K562 (cell line): Measurements from ENCODE around the gene MTA2. TPM values are rescaled to one million over a fixed set of nuclear protein-coding genes. Genes with fewer than 3 reads are reported as not detected.

Source experiments
- ATAC-seq: fragments of 200-7000 bp; cut with Tn5 transposase; 3 replicates; pipeline ENCODE4 v1.9.1; 2020; ENCODE audit warnings: moderate library complexity
- BruUV-seq: library from RNA; stranded (reverse); fragments of 400-500 nt; replicated peaks from 2 replicates; lab custom pipeline; 2021; lab: Mats Ljungman, UMichigan
- CTCF ChIA-PET: fragments of 300-600 bp; formaldehyde crosslinking; extraction: SDS; loops from one replicate; lab custom pipeline; 2021; ENCODE audit warnings: low intra/inter-chr PET ratio; lab: Yijun Ruan, JAX
- POLR2A ChIA-PET: fragments of 300-600, 350-650 bp; sonication (Branson Sonifier 250); formaldehyde crosslinking; extraction: SDS; loops from one replicate; lab custom pipeline; 2021; ENCODE audit warnings: antibody characterized with exemption, inconsistent platforms; lab: Yijun Ruan, JAX
- DNase-seq, 4 experiments: peaks; one replicate each; pipeline versions ENCODE4 v3.0.0 to v3.0.0-alpha.2; 2011 to 2018; ENCODE audit warnings: low spot score in 3 of 4, mixed read lengths in 3 of 4; ENCODE audit errors: extremely low read depth in 1 of 4
- FAIRE-seq: peaks from 2 replicates; lab custom pipeline; 2011; peaks lifted over from hg19 to GRCh38; lab: Jason Lieb, UNC
- H2AFZ ChIP-seq: 2 replicates; pipeline ENCODE4 v1.6.0; 2011; ENCODE audit warnings: low read depth, low read length, control low read depth, inconsistent platforms
- H3K27ac ChIP-seq: fragments of 200-600 bp; 3 replicates; pipeline ENCODE4 v1.8.0; 2011; ENCODE audit warnings: low read depth, mild to moderate bottlenecking, control low read depth, inconsistent platforms, low read length, moderate library complexity, mixed read lengths; ENCODE audit errors: extremely low read depth
- H3K27me3 ChIP-seq, 2 experiments: fragments of 300-600 bp in 1 of 2; 2 replicates in 1 of 2; 3 replicates in 1 of 2; pipeline versions ENCODE4 v1.6.0 to v1.8.0; 2011; ENCODE audit warnings: inconsistent platforms in 2 of 2, low read length in 2 of 2, mild to moderate bottlenecking in 1 of 2, mixed read lengths in 1 of 2, moderate library complexity in 1 of 2; ENCODE audit not compliant: control insufficient read depth in 2 of 2, insufficient read depth in 2 of 2
- H3K36me3 ChIP-seq: fragments of 300-600 bp; 3 replicates; pipeline ENCODE4 v1.8.0; 2011; ENCODE audit warnings: mild to moderate bottlenecking, low read length, inconsistent platforms; ENCODE audit not compliant: control insufficient read depth, insufficient read depth
- H3K4me1 ChIP-seq, 2 experiments: fragments of 200-600 bp in 1 of 2; replicated peaks in 1 of 2; 2 replicates in 1 of 2; 3 replicates in 1 of 2; pipeline versions ENCODE4 v1.5.1 to v1.8.0; 2011; ENCODE audit warnings: inconsistent platforms in 2 of 2, low read length in 2 of 2, mild to moderate bottlenecking in 1 of 2, mixed read lengths in 1 of 2, moderate library complexity in 1 of 2; ENCODE audit not compliant: control insufficient read depth in 2 of 2, insufficient read depth in 2 of 2
- H3K4me2 ChIP-seq: 2 replicates; pipeline ENCODE4 v1.6.1; 2011; ENCODE audit warnings: low read length, control low read depth, inconsistent platforms, mixed read lengths; ENCODE audit not compliant: insufficient read depth
- H3K4me3 ChIP-seq: fragments of 200-600 bp; sonication (generic), shearing (Covaris generic); 2 replicates; pipeline ENCODE4 v1.5.1; 2016; ENCODE audit warnings: control low read depth, inconsistent platforms
- H3K79me2 ChIP-seq: fragments of 200-600 bp; 3 replicates; pipeline ENCODE4 v1.8.0; 2011; ENCODE audit warnings: low read length, inconsistent platforms; ENCODE audit not compliant: control insufficient read depth, insufficient read depth
- H3K9ac ChIP-seq, 2 experiments: 2 replicates each; pipeline versions ENCODE4 v1.6.0 to v1.6.1; 2011; ENCODE audit warnings: low read depth in 2 of 2, low read length in 2 of 2, control low read depth in 1 of 2, inconsistent platforms in 1 of 2, mild to moderate bottlenecking in 1 of 2, mixed read lengths in 1 of 2; ENCODE audit not compliant: insufficient read depth in 1 of 2
- H3K9me1 ChIP-seq: one replicate; pipeline ENCODE4 v1.6.0; 2011; ENCODE audit warnings: inconsistent platforms, mild to moderate bottlenecking, low read length, moderate library complexity; ENCODE audit not compliant: control insufficient read depth, insufficient read depth
- H3K9me3 ChIP-seq: replicated peaks from 2 replicates; pipeline ENCODE4 v1.5.1; 2011; ENCODE audit warnings: low read depth, low read length, inconsistent platforms; ENCODE audit not compliant: control insufficient read depth, insufficient read depth
- H4K20me1 ChIP-seq: replicated peaks from 2 replicates; pipeline ENCODE4 v1.6.1; 2011; ENCODE audit warnings: low read length, inconsistent platforms, mixed read lengths; ENCODE audit not compliant: control insufficient read depth, insufficient read depth
- BCOR ChIP-seq: fragments of 450-650 bp; IDR thresholded peaks from 2 replicates; pipeline ENCODE4 v1.6.1; 2016
- BRF1 ChIP-seq: IDR thresholded peaks from 3 replicates; pipeline ENCODE4 v1.6.1; 2011; ENCODE audit warnings: borderline replicate concordance, mild to moderate bottlenecking; ENCODE audit not compliant: insufficient read length; ENCODE audit errors: extremely low read depth
- BRF2 ChIP-seq: IDR thresholded peaks from 3 replicates; pipeline ENCODE4 v1.6.1; 2011; ENCODE audit warnings: borderline replicate concordance, mild to moderate bottlenecking; ENCODE audit not compliant: insufficient read length, insufficient read depth
- CBX1 ChIP-seq: sonication (generic); IDR thresholded peaks from 2 replicates; pipeline ENCODE4 v1.6.1; 2016; ENCODE audit warnings: antibody characterized with exemption, low read depth, mild to moderate bottlenecking
- CEBPB ChIP-seq: fragments of 450-650 bp; IDR thresholded peaks from 2 replicates; pipeline ENCODE4 v1.6.1; 2016; ENCODE audit warnings: missing genetic modification characterization, missing compliant biosample characterization
- FOS ChIP-seq: IDR thresholded peaks from 3 replicates; pipeline ENCODE4 v1.6.1; 2011; ENCODE audit not compliant: insufficient read length; ENCODE audit errors: extremely low read depth
- FOXJ3 ChIP-seq: sonication (generic); formaldehyde crosslinking; IDR thresholded peaks from 2 replicates; pipeline ENCODE4 v1.4.0; 2020; ENCODE audit warnings: mild to moderate bottlenecking, missing genetic modification reagents
- HDAC2 ChIP-seq: fragments of 450-650 bp; IDR thresholded peaks from 2 replicates; pipeline ENCODE4 v1.6.1; 2016; ENCODE audit warnings: mild to moderate bottlenecking
- HDGF ChIP-seq: fragments of 450-650 bp; IDR thresholded peaks from 2 replicates; pipeline ENCODE4 v1.6.1; 2016
- KDM1A ChIP-seq, 2 experiments: fragments of 450-650 bp; IDR thresholded peaks; 2 replicates each; pipeline ENCODE4 v1.6.1; 2016; ENCODE audit warnings: mild to moderate bottlenecking in 2 of 2
- NFXL1 ChIP-seq: fragments of 450-650 bp; formaldehyde crosslinking; IDR thresholded peaks from 2 replicates; pipeline ENCODE4 v1.4.0; 2021; ENCODE audit warnings: mild to moderate bottlenecking
- RAD51 ChIP-seq: fragments of 450-650 bp; IDR thresholded peaks from 2 replicates; pipeline ENCODE4 v1.7.1; 2016; ENCODE audit warnings: low read depth, mild to moderate bottlenecking, borderline replicate concordance
- RHOXF2B ChIP-seq: fragments of 250-450 bp; sonication (Bioruptor Pico); conservative IDR thresholded peaks from 2 replicates; pipeline ENCODE4 v1.5.1; 2021
- SMARCA5 ChIP-seq: fragments of 450-650 bp; IDR thresholded peaks from 2 replicates; pipeline ENCODE4 v1.6.1; 2016
- ZBTB5 ChIP-seq: fragments of 450-650 bp; IDR thresholded peaks from 2 replicates; pipeline ENCODE4 v1.6.1; 2017; ENCODE audit warnings: antibody characterized with exemption
- ZNF184 ChIP-seq: sonication (generic); formaldehyde crosslinking; IDR thresholded peaks from 2 replicates; pipeline ENCODE4 v1.5.0; 2020; ENCODE audit warnings: missing genetic modification reagents
- ZNF609 ChIP-seq: sonication (generic); formaldehyde crosslinking; IDR thresholded peaks from 2 replicates; pipeline ENCODE4 v1.8.1; 2023; ENCODE audit warnings: missing genetic modification reagents, mild to moderate bottlenecking, borderline replicate concordance
- ZNF75A ChIP-seq: fragments of 450-650 bp; formaldehyde crosslinking; IDR thresholded peaks from 2 replicates; pipeline ENCODE4 v1.4.0; 2020; ENCODE audit warnings: mild to moderate bottlenecking
- WGBS: fragments of 100-300 bp; shearing (Covaris generic); methylation state at CpG from one replicate; pipeline ENCODE4 v1.1.6; 2016; ENCODE audit warnings: low coverage, mixed read lengths; ENCODE audit not compliant: insufficient coverage; ENCODE audit errors: missing lambda C conversion rate; 5-methylcytosine and 5-hydroxymethylcytosine counted together
- in situ Hi-C: fragments of 300-500 bp; cut with MboI; formaldehyde crosslinking; loops from 4 replicates; pipeline ENCODE4 v1.15.0; 2018; ENCODE audit warnings: inconsistent platforms, mixed read lengths
- intact Hi-C: fragments of 100-400 bp; cut with micrococcal nuclease; formaldehyde crosslinking; loops from 2 replicates; pipeline ENCODE4 v1.14.2; 2022
- polyA plus RNA-seq, 8 experiments: library from polyadenylated mRNA; depleted of rRNA in 4 of 8; stranded (reverse) in 5 of 8; unstranded in 3 of 8; fragments of >200 nt; fragmentation: Nextera tagmentation in 2 of 8; fragmentation: Illumina TruSeq in 1 of 8; extraction: Ambion mirVana in 2 of 8; extraction: Trizol in 1 of 8; gene quantifications; 2 replicates each; pipeline versions ENCODE4 v1.2.1 to v1.2.3, GENCODE V29; 2011 to 2014; ENCODE audit warnings: inconsistent platforms in 1 of 8, missing spikeins in 1 of 8
- total RNA-seq, 7 experiments: library from RNA; depleted of rRNA in 6 of 7; stranded (reverse); fragments of >200 nt in 6 of 7; fragmentation: Illumina TruSeq in 2 of 7; extraction: Trizol in 2 of 7; gene quantifications; 2 replicates each; pipeline versions ENCODE4 v1.2.1 to v1.2.3, GENCODE V29; 2011 to 2021; ENCODE audit warnings: low replicate concordance in 1 of 7

MTA2 gene
- total and polyA plus RNA-seq, 9 of the 15 experiments (the other 6 are each of a cell fraction or from before 2014, with no cell fraction given): 6.2 to 220 (median 172) TPM

GRCh38 chr11:62610403-62610802, 8.7 kb upstream of the MTA2 start:
- Histone ChIP-seq H4K20me1 (0 out of 2 replicates have a peak, but pooled peaks cover 5% of the 10 kb centered on the region), H3K9ac (peak overlapping the region; percentile 93; a peak in 3 of 4 replicates), H3K79me2 (peaks cover 25% of the 10 kb centered on the region), H3K4me1 (peaks cover 29 to 60% of the 10 kb centered on the region in 2 experiments), H3K36me3 (peaks cover 60% of the 10 kb centered on the region), H2AFZ (no peak overlapping the region), H3K9me3 (no peaks in the 10 kb centered on the region), H3K27me3 (no peaks in the 10 kb centered on the region), H3K4me3 (no peak overlapping the region), H3K27ac (no peak overlapping the region), H3K4me2 (no peak overlapping the region), H3K9me1 (peaks cover 2% of the 10 kb centered on the region)
- ATAC-seq (no peak), FAIRE-seq (no peak), DNase-seq (no peak)
- no TSS peak for BruUV-seq
- in situ Hi-C loops (no loop called here), intact Hi-C loops (loop anchor here (5.0 kb wide), 1 partner anchor 82 kb away; no protein-coding TSS in a partner anchor)
- WGBS: 80% methylated on average over 6 of the region's 6 CpGs
- POLR2A ChIA-PET: interaction anchor here (1.3 to 1.9 kb wide), 4 partner anchors 9 to 37 kb away, joined by 3 to 6 read pairs (median 6); partner anchors contain the start of genes EEF1G, MTA2 and TUT1
- CTCF ChIA-PET: no interaction called here
- TF ChIP-seq FOXJ3 (CRISPR knock-in tag) (no peak), ZNF184 (no peak), FOS (no peak), ZBTB5 (no peak), BCOR (peak; percentile 96), BRF1 (no peak), RAD51 (no peak), HDAC2 (peak; percentile 79; the same call in 1 of the 2 replicates), ZNF609 (CRISPR knock-in tag) (no peak), KDM1A (IDR thresholded peaks at IDR 0.05) (peak; percentile 74 to 86), HDGF (no peak), CBX1 (peak; percentile 56; the same call in 1 of the 2 replicates), ZNF75A (CRISPR knock-in tag) (no peak), BRF2 (no peak), SMARCA5 (peak; percentile 70), NFXL1 (CRISPR knock-in tag) (no peak), CEBPB (tag) (peak; percentile 31; the same call in 1 of the 2 replicates), RHOXF2B (CRISPR knock-in tag) (no peak)
